Fibroblast of upper back skin (primary cell): Measurements from ENCODE around the gene TMED4.
"Not testable (repeated sequence)": the region's sequence is repeated elsewhere in the genome, so short reads cannot be mapped to it uniquely, and the experiment has no call there.

ENCODE experiments used
- DNase-seq: peaks from one replicate; pipeline ENCODE4 v3.0.0-alpha.2; 2013

Gene TMED4

DNA sequence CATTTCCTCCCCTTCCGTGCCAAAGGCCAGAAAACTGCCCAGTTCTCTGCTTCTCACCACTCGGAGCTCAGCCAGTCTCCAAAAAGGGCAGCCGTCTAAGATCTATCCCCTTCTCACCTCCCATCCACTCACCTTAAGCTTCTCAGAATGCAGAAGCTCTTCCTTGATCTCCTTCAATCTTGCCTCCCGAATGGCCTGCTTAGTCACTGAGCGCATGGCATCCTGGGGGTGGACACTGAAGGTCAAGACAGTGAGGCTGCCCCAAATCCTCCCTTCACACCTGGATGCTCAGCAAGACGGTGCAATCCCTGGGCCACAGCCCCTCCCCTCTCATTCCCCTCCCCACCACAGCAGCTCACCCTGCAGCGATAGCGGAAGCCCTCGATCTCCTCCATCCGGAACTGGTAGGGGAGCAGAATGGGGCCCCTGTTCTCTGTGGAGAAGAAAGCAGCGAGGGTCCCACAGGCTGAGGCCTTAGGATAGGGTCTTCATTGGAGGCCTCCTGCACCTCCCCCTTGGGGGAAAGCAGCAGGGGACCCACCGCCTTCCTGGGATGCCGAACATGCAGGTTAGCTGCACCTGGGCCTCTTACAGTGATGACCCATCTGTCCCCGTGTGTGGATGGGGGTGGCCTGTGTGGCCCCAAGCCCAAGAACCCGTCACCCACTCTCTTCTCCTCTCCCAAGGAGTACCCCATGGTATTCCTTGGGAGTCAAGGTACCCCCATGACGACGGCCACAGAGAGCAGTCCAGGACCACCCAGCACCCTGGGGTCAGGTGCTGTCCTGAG, 13.1 kb downstream of the TMED4 start:
- DNase-seq, result no peak

DNA sequence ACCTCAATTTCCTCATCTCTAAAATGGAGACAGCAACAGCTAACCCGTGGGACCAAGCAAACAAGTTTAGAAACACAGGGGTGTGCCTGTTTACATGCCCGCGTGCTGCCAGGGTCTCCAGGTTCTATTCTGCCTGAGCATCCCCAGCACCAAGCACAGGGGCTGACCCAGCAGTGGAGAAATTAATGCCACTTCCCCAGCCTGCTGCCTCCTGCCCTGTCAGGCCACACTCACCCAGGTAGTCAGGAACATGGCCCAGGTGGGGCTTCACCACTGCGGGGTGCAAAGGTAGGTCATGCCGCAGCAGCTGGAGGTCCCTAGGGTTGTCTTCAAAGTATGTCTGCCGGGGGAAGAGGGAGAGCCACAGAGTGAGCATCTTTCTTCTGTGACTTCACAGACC, 14.1 kb downstream of the TMED4 start:
- no peak for DNase-seq

GRCh38 chr7:44566680-44567079, 15.4 kb downstream of the TMED4 start:
- DNase-seq, result no peak

GRCh38 chr7:44565795-44566559, 16.1 kb downstream of the TMED4 start:
- no peak for DNase-seq

DNA sequence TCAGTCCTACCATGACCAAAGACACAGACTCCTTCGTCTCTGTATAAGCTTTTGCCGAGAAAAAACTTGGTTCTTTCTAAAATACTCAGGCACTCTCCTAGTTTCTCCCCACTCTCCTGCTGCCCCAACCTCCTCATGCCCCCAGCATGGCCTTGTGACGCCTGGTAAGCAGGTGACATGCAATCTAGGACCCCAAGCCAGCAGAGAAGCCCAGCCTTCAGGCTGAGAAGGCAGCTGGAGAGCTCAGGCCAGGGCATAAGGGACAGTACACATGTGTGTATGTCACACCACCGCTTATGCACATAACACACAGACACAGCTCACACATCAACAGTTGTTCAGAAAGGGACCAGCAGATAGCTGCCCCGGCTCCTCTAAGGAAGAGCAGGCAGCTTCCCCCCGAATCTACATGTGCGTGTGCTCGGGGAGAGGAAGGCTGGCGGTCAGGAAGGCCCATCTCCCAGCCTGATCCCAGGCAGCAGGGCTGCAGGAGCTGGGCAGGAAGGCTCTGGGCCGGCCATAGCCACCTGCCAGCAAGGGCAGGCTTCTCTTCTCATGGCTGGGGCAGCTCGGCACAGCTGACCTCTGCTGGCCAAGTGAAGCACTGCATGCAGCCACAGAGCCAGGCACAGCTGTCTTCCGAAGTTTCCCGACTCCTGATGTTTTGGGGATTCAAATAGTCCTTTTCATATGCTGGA, 16.8 kb downstream of the TMED4 start:
- peak; percentile 45 for DNase-seq

DNA sequence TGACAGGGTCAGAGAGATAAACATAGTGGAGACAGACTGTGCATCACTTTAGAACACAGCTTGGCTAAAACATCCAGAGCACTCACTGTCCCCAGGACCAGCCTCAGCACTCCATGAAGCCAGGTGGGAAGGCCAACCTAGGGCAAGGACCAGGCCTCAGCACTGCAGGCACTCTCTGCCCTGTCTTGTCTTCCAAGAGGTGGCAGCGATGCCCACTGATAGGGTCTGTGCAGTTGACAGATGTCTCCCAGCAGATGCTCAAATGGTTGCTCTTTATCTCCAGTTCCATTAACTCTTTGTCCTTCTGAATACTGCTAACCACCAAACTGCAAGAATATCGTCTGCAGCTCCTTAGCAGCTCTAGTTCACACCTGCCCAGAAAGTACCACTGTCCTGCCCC, 17.4 kb downstream of the TMED4 start:
- no peak for DNase-seq

DNA sequence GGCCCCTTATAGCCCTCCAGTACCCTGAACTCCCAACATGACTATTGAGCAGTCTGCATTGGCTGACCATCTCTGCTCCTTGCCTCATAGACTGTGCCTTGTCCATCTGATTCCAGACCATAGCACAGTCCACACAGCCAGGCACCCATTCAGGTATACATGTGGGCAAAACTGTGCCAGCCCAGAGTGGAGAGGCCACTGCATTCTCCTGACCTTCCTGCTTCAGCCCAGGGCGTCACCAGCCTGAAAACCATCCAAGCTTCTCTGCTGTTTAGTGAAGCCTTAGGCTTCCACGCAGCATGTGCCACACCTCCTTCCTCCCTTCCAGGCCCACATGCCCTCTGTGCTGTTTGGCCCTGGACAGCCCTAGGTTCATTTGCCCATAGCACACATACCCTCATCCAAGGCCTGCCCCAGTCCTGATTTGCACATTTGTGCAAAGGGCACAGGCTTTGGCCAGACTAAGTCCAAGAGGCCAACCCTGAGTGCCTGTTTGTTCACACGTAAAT, 18.8 kb downstream of the TMED4 start:
- DNase-seq, result no peak

GRCh38 chr7:44562622-44562962, 19.4 kb downstream of the TMED4 start:
- not testable (repeated sequence) for DNase-seq

DNA sequence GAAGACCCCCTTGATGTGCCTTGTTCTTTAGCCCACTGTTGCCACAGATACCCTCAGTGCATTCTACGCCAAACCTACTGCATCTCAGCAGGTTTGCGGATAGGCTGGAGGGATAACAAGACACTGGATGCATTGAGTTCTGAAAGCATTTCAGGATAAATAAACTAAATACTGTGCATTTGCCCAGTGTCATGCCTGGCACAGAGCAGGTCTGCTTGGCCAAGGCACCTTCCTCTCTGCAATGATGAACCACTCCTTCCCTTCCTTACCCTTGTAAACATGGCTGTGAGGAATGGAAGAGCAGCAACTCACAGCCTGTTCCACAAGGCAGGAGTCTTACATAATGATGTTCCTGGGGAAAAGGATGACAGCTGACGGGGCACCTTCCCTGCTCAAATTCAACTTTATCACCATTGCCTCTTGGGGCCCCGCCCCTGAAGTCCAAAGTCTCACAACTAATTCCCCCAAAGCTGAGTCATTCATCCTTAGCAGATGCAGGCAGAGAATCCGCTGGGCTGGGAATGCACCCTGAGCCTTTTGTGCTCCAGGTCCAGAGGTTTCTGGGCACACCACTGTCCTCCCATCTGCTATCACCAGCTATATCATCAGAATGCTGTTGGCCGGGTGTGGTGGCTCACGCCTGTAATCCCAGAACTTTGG, 19.9 kb downstream of the TMED4 start:
- DNase-seq, result peak; percentile 32

GRCh38 chr7:44561481-44561880, 20.6 kb downstream of the TMED4 start:
- no peak for DNase-seq

- no peak for DNase-seq
Measured at GRCh38 chr7:44559485-44559884, 22.5 kb downstream of the TMED4 start.

DNA sequence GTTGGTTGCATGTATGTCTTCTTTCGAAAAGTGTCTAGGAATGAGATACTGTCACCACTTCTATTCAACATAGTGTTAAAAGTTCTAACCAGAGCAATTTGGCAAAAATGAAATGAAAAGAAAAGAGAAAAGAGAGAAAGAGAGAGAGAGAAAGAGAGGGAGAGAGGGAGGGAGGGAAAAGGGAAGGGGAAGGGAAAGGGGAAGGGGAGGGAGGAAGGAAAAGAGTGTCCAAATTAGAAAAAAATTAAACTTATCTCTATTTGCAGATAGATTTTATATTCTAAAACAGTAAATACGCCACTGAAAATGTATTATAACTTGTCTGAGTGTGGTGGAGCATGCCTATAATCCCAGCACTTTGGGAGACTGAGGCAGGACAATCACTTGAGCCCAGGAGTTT, 24.5 kb downstream of the TMED4 start:
- no peak for DNase-seq

- DNase-seq, result no peak
Measured at GRCh38 chr7:44555350-44555749, 26.7 kb downstream of the TMED4 start.

GRCh38 chr7:44552473-44553005, 29.5 kb downstream of the TMED4 start:
- DNase-seq, result not testable (repeated sequence)

DNA sequence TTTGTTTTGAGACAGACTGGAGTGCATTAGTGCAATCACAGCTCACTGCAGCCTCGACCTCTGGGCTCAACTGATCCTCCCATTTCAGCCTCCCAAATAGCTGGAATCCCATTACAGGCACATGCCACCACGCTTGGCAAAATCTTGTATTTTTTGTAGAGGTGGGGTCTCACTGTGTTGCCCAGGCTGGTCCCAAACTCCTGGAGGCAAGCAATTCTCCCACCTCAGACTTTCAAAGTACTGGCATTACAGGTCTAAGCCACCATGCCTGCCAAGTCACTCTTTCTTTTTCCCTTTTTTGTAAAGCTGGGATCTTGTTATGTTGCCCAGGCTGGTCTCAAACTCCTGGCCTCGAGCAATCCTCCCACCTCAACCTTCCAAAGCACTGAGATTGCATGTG, 32.6 kb downstream of the TMED4 start:
- DNase-seq, result no peak

- DNase-seq, result no peak
Measured at GRCh38 chr7:44548893-44549292, 33.1 kb downstream of the TMED4 start.

DNA sequence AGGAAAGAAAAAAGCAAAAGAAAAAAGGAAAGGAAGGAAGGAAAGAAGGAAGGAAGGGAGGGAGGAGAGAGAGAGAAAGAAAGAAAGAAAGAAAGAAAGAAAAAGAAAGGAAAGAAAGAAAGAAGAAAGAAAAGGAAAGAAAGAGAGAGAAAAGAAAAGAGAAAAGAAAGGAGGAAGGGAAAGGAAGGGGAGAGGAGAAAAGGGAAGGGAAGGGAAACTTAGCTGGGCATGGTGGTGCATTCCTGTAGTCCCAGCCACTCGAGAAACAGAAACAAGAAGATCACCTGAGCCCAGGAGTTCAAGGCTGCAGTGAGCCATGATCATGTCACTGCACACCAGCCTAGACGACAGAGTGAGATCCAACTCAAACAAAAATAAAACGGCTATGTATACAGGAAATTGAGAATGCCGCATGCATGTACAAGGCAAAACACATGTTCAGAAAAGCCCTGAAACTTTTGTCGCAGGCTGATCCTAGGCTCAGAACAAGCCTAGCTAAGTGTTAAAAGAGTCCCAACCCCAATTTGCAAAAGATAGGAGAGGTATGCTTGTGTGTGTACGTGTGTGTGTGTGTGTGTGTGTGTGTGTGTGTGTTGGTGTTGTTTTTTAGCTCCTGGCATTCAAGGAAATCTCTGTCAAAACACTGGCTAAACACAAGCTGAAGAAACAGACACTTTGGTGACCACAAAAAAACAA, 34.3 kb downstream of the TMED4 start:
- no peak for DNase-seq

DNA sequence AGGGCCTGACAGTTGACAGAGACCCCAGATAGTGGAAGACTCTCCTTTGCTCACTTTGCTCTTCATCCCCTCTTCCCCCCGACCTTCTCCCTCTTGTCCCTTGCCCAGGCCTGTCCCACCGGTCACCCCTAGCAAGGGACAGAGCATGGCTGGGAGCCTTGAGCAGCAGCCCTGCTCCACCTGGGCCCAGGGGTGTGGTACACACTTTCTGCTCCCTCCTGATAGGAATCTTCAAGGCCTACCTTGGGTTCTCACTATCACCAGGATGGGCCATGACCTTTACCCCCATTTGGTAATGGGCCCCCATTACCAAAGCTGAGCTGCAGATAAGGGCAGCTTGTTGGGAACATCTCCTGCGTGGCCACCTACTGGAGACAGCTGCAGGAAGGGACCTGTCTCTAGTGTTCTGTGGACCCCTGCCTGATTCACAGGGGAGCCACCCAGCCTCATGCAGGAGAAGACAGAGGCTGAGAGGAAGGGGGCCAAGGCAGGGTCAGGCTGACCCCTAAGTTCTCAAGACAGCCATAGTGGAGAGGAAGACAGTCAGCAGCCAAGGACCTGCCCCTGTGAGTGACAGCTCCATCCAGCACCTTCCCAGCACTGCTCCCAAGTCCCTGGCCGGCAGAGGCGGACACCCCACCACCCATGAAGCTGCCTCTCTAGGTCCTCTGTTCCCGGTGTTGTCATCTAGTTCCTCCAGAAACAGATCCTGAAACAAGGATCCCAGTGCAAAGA, 40.0 kb downstream of the TMED4 start:
- DNase-seq, result no peak

- DNase-seq, result no peak
Measured at GRCh38 chr7:44541028-44541869, 40.8 kb downstream of the TMED4 start, which contains the start of gene NPC1L1. Gene NPC1L1, minus strand, starts transcription at chr7:44541330. Its CDS starts 71 bp downstream, at chr7:44541259.

GRCh38 chr7:44540592-44541027, 41.4 kb downstream of the TMED4 start:
- no peak for DNase-seq
